HG03060 (cell line): ENCODE data around the gene CD48.
"Not testable (repeated sequence)": the region's sequence is repeated elsewhere in the genome, so short reads cannot be mapped to it uniquely, and the experiment has no call there.

Experiments
- ATAC-seq: cut with Tn5 transposase; IDR thresholded peaks from one replicate; pipeline ENCODE4 v1.9.1; 2021; ENCODE audit warnings: low read depth, moderate number of reproducible peaks; ENCODE audit not compliant: unreplicated experiment

CD48 gene

DNA sequence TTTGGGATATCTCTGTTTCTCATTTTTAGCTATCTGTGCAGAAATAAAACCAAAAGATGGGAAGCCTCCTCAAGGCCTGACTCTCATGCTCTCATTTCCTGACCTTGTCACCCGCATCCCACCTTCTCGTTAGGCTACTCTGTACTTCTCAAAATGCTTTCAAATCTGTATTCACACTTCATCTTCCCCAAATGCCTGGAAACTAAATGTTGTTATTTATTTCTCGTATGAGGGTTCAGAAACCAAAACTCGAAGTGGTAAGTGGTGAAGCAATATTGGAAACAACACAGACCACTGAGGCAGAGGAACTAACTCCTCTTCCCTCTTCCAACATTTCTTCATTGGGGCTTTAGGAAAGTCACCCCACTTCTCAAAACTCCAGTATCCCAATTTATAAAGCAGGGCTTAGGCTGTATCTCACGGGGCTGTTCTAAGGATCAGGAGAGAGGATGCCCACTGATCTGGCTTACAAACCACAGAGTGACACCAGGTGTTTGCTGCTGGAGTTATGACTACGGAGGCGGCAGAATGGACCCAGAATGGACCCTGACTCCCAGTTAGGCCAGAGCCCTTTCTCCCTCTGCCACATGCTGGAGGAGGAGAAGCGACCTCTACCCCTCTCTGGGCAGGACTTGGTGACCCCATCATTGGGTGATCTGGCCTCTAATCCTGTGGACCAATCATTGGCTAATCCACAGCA lies 31.0 kb upstream of the CD48 start:
- ATAC-seq = no peak

DNA sequence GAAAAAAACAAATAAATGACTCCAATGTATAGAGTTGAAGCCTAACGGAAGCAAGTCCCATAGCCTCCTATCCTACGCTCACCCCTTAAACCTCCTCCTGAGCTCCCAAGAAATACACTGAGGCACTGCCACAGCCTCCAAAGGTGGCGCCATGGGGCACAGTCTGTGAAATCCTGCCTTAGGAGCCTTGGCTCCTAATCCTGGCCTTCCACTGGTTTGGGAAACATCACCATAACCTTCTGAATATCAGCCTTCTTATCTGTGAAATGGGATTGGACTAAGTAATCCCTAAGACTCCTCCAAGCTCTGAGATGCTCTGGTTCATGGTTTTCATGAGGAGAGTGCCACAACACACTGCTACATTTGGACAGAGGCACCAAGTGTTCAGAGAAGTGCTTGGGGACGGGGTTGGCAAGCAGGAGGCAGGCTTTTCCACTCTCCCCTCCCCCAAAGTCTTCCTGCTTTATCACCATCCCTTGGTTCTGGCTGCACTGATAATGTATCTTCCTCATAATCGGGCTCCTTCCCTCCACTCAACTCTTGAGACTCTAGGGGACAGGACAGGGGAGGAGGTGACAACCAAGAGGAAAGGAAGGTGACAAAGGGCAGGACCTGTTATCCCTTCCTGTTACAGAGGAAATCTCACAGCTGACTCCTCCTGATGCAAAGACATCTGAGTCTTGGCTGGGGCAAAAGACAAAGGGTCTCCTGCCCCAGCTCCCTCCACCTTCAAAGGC lies 30.2 kb upstream of the CD48 start:
- ATAC-seq = no peak

DNA sequence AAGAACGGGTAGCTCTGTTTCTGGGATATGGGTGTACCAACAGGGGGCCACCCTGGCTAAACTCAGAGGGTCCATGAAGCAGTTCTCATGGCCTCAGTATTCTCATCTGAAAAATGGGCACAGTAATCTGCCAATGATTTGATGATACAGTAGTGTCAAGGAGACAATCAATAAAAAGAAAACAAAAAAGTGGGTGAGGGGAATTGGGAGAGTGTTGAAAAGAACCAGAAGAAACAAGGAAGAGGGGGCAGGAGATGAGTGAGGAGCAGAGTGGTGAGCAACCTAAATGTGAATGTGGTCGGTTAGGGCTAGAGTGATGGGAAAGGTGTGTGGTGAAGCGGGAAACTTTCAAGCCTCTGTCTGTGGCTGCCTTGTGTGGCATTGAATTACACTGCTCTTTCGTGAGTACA lies 29.5 kb upstream of the CD48 start:
- no peak for ATAC-seq

DNA sequence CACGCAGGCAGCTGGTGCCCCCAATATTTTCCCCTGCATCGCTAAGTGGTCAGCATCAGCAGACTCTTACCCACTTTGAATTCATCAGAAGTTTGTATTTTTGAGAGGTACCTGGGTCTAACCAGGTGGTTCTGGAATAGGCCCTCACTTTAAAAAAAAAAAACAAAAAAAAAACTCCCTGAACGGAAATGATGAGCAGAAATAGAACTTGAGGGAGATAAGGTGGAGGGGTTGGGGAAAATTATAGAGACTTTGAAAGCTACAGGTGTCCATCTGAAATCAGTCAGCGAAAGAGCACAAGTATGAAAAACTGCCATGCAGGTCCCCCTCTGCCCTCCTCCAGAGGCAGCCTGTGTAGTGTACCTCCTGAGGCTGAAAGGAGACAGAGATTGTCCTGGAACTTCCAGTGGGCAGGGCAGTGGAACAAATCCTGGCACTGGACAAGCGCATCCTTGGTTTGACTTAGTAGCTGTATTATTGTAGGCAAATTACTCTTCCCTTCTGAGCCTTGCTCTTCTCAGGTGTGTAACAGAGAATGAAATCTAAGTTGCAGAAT lies 28.6 kb upstream of the CD48 start:
- no peak for ATAC-seq

DNA sequence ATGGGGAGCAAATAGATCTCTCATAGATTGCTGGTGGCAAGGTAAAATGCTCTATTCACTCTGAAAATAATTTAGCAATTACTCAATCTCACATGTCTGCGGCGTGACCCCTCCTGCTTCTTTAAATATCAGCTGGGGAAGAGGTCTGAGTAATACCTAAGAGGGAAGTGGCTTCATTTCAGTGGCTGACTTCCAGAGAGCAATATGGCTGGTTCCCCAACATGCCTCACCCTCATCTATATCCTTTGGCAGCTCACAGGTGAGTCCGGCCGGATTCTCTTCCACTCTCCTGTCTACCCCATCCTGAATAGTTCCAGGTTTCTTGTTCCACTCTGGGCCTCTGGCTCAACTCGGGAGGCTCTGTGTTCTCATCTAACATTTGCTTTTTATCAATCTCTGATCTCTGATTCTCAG lies 27.5 kb upstream of the CD48 start, which contains the start of gene SLAMF7:
Gene SLAMF7, plus strand, starts transcription at position 150 of the 414 bp plus-strand sequence. Its CDS starts 55 bp downstream, at position 205.
- peak; percentile 63 for ATAC-seq

DNA sequence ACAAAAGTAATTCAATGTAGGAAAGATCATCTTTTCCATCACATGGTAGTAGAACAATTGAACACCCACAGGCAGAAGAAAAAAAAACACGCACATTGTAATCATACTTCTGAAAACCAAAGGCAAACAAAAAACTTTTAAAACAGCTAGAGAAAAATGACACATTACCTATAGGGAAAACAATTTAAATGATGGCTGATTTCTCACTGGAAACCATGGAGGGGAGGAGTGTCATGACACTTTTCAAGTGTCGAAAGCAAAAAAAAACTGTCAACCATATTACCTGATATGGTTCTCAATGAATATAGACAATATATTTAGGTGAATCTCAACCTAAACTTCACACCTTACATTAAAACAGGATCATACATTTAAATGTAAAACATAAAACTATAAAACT lies 26.6 kb upstream of the CD48 start:
- ATAC-seq = no peak

DNA sequence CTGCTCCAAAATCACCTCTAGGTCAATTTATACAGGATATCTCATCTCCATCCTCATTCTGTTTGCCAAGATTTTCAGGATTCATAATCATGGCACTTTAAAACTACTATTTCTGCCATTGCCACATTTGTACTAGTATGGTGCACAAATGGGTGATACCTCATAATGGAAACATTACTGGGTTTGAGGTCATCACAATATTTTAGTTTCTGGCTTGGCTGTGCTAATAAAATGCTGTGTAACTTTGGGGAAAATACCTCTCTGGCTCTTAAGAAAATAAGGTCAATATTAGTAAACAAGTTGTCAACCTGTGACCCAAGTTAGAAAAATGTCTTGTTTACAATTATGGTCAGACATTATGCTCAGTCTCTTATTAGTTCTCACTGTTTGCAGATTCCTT lies 22.7 kb upstream of the CD48 start:
- no peak for ATAC-seq

DNA sequence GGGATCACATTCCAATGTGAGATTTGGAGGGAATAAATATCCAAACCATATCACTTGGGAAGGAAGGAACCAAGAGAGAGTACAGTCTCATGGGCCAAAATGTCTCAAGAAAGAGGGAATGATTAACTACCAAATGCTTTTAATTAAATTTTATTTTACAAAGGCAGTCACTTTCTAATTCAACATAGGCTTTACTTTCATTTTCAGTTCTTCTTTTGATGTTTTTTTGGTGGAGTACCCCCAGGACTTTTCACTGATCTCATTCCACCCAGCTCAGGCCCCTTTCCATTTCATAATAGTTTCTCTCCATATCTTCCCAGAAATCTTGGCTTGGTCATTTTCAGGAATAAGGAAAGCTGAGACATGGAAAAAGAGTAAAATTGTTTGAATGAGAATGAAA lies 22.3 kb upstream of the CD48 start:
- ATAC-seq = no peak

DNA sequence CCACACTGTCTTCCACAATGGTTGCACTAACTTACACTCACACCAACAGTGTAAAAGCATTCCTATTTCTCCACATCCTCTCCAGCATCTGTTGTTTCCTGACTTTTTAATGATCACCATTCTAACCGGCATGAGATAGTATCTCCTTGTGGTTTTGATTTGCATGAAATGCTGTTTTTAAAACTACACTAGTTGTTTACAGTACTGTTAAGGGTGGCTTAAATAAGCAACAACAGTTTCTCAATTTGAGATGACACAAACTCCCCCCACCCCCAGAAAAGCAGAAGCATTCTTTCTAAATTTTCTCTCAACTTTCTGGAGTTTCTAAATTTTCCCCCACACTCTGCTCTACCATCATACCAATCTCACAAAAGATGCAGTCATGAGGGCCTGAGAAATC lies 20.4 kb upstream of the CD48 start:
- no peak for ATAC-seq

DNA sequence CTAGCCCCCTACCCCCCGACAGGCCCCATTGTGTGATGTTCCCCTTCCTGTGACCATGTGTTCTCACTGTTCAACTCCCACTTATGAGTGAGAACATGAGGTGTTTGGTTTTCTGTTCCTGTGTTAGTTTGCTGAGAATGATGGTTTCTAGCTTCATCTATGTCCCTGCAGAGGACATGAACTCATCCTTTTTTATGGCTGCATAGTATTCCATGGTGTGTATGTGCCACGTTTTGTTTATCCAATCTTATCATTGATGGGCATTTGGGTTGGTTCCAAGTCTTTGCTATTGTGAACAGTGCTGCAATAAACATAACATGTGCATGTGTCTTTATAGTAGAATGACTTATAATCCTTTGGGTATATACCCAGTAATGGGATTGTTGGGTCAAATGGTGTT lies 19.9 kb upstream of the CD48 start:
- not testable (repeated sequence) for ATAC-seq

DNA sequence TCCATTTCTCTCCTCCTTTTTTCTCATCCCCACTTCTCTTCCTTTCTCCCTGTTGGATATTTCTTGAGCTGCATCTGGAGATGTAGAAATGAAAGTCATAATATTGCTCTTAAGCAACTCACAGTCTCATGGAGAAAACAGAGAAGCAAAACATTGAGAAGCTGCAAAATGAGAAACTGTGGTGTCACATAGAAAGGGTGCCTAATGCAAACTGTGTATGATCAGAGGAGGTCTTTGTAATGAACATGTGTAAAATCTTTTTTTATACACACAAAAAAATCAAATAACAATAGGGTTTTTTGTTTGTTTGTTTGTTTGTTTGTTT lies 15.7 kb upstream of the CD48 start:
- ATAC-seq = no peak

DNA sequence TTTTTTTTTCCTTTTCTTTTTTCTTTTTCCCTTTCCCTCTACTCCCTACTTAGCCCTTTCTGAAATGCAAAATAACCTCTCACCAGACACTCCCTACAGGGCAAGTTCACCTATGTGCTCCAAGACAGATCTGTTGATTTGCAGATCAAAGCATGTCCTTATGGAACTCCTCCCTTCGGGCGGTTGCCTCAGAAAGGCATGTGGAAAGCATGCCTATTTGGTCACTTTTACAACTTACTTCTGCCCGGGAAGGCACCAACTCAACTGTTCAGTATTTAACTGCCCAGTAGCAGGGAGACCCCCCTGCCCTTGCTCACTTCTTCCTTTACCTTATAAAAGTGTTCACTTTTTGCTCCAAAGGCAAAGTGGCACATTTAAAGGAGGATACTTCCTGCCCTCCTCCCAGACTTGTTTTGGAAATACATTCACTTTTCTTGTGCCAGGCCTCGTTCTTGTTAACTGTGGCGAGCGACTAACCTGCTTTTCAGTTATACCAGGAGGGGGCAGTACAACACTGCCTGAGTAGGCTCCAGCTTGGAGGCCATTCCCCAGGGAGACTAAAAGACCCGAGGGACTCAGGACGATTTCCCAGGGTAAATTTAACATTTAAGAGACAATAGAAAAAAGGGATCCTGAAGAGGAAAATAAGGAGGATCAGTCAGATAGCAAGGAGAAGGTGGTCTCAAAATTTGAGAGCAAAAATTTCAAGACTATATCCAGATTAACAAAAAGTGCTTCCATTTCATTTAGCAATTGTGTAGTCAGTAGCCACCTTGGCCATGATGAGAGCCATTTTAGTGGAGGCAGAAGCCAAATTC lies 15.1 kb upstream of the CD48 start:
- no peak for ATAC-seq

DNA sequence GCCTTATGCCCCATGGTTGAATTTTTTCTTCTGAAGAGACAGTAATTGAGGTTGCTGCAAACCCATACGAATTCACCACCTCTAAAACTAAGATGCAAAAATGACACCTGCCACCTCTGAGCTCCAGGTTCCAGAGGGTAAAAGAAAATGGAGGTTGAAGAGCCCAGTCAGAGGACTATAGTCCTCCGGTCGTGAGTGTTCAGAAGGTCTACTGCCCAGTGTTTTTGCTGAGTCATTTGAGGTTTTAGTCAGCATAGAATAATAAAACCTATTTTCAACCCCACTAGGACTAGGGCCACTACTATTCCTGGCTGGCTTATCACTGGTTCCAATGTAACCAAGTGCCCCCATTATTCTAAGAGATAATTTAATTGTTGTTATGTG lies 14.5 kb upstream of the CD48 start:
- no peak for ATAC-seq

DNA sequence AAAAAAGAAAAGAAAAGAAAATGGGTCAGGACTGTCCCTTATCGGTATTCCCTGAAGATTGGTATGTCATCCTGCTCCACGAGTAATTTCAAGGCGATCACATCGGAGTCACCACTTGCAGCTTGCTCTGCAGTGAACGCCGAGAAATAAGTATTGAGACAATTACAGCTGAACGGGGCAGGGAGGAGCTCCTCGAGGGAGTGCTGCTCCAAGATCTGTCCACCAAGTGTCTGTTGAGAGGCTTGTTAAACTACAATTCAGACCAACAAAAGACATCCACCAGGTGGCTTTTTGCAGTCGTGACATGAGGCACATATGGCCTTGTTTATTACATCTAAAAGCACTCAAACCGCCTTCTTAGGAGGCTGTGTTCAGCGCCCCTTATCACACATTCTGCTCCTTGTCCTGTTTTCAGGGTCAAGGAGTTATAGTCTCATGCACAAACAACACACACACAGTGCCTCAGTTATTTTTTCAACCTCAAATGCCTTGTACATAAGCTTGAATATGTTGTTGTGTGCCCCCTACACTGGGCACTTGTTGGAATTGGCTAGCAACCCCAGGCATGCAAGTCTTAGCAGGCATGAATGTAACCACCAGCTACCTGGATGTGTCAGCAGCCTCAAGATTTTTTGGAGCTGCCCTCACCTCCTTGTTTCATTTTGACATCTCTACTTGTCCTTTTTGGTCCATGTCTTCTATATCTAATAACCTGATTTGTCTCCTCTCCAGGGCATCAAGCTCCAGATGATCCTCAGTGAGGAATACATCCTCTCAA lies 13.0 kb upstream of the CD48 start:
- ATAC-seq = no peak

DNA sequence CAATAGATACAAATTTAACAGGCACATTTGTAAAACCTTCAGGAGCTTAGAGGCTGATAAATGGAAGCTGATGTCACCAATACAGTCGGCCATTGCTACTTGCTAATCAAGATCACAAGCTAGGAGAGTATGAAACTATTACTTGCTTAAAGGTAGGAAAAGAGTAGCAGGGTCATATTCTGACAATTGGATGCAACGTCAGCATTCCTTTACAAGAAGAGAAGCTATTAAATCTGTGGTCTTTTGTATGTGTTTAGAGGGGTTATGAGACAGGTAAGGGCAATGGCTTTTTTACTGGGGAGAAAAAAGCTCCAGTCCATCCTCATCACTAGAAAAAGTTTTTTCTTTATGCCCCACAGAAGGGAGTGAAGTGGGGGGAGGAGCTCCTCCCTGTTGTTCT lies 11.7 kb upstream of the CD48 start:
- ATAC-seq = no peak

DNA sequence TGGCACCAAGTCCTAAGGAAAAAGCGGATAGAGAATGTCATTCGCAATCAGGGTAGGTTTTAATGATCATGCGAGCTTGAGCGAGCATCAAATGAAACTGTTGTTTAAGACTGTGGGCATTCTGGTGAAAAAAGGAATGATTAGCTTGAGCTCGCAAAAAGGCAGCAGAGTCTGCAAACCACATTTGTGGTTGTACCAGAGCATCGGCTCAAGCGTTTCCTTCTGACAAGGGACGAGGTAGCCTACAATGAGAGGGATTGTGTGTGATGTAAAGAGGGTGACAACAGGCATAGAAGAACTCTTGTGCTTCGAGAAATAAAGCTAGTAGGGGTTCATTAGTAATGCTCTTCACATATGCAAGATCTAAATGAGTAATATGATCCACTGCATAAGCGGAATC lies 11.1 kb upstream of the CD48 start:
- no peak for ATAC-seq

DNA sequence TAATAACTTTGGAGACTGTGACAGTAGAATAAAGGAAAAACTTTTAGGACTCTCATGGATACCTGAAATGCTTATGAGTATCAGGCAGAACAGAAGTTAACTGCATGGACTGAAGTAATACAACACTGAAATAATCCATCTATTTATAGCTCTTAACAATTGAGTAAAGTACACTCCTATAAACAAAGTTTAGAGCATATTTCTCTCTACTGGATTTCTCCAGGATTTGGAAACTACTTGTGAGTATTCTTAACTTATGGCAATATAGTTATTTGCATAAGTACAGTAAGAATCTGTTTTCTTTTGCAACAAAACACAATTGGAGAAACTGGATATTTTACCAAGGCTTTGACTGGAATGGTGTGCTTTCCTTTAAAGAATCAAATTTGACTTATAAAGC lies 9.9 kb upstream of the CD48 start:
- ATAC-seq = no peak

DNA sequence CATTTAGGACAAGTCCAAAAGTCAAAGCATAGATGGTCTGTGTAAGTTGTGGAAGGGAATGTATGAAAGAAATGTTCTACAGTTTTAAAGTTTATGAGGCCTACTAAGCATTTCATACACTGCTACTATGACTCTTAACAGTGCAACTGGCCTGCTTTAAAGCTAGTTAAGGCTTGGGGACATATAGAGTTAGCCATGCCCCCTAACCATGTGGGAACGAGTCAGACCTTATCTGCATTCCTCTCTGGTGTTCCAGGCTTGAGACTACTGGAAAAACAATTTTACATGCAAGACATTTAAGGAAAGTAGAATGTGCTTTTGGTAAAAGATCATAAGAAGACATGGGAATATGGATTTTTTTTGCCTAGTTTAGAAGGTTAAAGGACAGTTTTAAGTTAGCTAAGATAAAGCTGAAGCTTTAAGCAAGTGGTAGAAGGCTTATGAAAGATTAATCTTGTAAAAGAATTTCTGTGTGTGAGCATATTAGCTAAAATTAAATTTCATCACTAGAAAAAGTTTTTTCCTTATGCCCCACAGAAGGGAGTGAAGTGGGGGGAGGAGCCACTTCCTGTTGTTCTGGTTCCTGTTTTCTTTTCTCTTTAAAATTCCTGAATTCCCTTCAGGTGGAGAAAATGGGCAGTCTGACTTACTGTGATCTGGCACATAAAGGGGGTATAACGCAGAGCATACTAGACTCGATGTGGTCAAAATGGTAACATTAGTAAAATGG lies 8.9 kb upstream of the CD48 start:
- no peak for ATAC-seq

DNA sequence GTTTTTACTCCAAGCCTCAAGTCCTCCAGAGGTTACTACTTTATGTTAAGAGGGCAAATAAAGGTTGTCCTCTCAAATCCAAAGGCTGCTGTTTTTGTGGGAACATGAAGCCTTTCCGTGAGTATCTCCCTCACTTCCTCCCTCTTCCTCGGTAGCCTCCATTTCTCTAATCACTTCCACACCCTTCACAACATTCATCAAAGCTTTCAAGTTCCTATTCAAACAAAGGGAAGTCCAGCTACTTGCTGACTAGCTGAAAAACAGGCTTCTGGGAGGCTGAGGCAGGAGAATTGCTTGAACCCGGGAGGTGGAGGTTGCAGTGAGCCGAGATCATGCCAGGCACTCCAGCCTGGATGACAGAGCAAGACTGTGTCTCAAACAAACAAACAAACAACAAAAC lies 6.6 kb upstream of the CD48 start:
- ATAC-seq = no peak

DNA sequence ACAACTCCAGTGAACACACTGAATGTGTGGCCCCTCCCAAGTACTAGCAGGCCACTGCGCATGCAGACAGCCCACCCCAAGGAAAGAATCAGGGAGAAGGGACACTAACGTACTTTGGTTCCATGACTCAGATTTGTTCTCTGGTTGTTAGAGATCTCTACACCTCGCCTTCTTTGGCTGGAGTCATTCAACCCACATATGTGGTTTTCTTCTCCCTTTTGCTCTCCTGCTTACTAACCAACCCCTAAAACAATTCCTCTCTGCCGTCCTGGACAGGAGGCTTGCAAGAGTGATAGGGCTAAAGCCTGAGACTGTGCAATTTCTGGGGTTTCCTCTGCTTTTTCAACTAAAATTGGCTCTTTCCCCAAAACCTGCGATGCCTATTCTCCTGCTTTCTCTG lies 5.7 kb upstream of the CD48 start:
- no peak for ATAC-seq
